ENCODE data around the gene PIM3.

PIM3 gene

DNA sequence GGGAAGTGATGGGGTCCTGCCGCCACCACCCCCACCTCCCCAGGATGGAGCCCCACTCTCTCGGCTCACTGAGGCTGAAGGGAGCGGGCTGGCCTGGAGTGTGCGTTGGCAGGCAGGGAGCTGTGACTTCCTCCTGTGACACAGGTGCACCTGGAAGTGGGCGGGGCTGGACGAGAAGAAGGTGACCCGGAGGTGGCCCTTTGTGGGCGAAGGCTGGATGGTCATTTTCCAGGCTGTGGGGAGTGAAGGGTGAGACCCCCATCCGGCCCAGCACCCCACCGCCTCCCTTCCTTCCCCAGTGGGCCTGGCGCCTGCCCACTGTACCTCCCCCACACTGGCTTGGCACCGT, 36.7 kb downstream of the PIM3 start:
- ChIA-PET CTCF (no interaction called here), POLR2A (no interaction called here)
- DNase-seq (ENCODE audit: extremely low spot score) = no peak
- TF ChIP-seq FOXM1 (IDR thresholded peaks at IDR 0.05; ENCODE audit: borderline replicate concordance) (no peak), ZNF384 (IDR thresholded peaks at IDR 0.05) (no peak), NFRKB (IDR thresholded peaks at IDR 0.05) (no peak), L3MBTL2 (conservative IDR thresholded peaks at IDR 0.05) (no peak), FOXA1 (IDR thresholded peaks at IDR 0.05) (no peak), ELF4 (IDR thresholded peaks at IDR 0.05) (no peak), HDGF (IDR thresholded peaks at IDR 0.05; ENCODE audit: borderline replicate concordance) (no peak), ARNT (IDR thresholded peaks at IDR 0.05) (no peak)

DNA sequence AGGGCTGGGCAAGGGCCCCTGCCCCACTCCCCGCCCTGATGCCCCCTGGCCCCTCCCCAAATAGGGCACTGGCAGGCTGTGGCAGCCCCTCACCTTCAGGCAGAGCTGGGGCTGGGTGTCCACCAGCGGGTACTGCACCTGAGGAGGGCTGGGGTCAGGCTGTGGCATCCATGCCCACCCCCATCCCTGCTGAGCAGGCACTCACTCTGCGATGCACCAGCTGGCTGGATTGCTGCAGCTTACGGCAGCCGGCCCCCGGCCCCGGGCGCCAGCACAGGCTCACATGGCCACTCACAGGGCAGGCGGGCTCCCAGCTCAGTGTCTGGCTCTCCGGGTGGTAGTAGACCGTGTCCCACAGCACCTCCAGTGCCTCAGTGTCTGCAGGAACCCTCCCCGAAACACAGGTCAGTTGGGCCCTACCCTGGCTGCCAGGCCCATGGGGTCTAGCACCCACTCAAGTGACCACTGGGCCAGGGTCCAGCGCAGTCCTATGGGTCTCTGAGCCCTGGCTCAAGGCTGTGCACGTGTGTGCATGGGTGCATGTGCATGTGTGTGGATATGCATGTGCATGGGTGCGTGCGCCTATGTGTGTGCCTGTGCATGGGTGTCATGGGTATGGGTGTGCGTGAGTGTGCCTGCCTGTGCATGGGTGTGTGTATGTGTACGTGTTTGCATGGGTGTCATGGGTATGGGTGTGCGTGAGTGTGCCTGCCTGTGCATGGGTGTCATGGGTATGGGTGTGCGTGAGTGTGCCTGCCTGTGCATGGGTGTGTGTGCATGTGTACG, 37.6 kb downstream of the PIM3 start:
- CTCF ChIA-PET = no interaction called here
- peak; percentile 2 for DNase-seq (ENCODE audit: extremely low spot score)

DNA sequence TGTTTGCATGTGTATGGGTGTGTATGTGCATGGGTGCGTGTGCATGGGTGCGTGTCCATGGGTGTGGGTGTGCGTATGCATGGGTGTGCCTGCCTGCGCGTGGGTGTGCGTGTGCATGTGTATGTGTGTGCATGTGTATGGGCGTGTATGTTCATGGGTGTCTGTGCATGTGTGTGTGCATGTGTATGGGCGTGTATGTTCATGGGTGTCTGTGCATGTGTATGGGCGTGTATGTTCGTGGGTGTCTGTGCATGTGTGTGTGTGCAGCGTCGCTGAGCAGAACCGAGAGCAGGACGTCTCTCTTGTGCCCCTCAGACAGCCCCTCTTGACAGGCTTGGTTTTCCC, 38.1 kb downstream of the PIM3 start:
- no peak for DNase-seq (ENCODE audit: extremely low spot score)
- TF ChIP-seq HDGF (IDR thresholded peaks at IDR 0.05; ENCODE audit: borderline replicate concordance) = no peak
- no peak for TF ChIP-seq BHLHE40 (IDR thresholded peaks at IDR 0.05; ENCODE audit: borderline replicate concordance)
- TF ChIP-seq L3MBTL2 (conservative IDR thresholded peaks at IDR 0.05) = no peak
- TF ChIP-seq FOXA1 (IDR thresholded peaks at IDR 0.05) = no peak
- TF ChIP-seq TARDBP (IDR thresholded peaks at IDR 0.05) = no peak
- TF ChIP-seq ELF4 (IDR thresholded peaks at IDR 0.05) = no peak
- no peak for TF ChIP-seq ARNT (IDR thresholded peaks at IDR 0.05)
- TF ChIP-seq NFRKB (IDR thresholded peaks at IDR 0.05) = no peak
- TF ChIP-seq FOXM1 (IDR thresholded peaks at IDR 0.05; ENCODE audit: borderline replicate concordance) = no peak
- no peak for TF ChIP-seq SUZ12 (IDR thresholded peaks at IDR 0.05)
- TF ChIP-seq SP1 (IDR thresholded peaks at IDR 0.05) = no peak
- no peak for TF ChIP-seq CTBP1 (IDR thresholded peaks at IDR 0.05; ENCODE audit: borderline replicate concordance)
- ChIA-PET POLR2A (no interaction called here), CTCF (no interaction called here)

More for the DNA sequence above, 37.6 kb downstream of the PIM3 start:
- POLR2A ChIA-PET = no interaction called here
- TF ChIP-seq BHLHE40 (IDR thresholded peaks at IDR 0.05; ENCODE audit: borderline replicate concordance) (no peak), LEF1 (IDR thresholded peaks at IDR 0.05; ENCODE audit: borderline replicate concordance) (no peak), FOXA1 (IDR thresholded peaks at IDR 0.05) (no peak), FOXK2 (IDR thresholded peaks at IDR 0.05) (no peak), ARNT (IDR thresholded peaks at IDR 0.05) (no peak), NFRKB (IDR thresholded peaks at IDR 0.05) (no peak)

DNA sequence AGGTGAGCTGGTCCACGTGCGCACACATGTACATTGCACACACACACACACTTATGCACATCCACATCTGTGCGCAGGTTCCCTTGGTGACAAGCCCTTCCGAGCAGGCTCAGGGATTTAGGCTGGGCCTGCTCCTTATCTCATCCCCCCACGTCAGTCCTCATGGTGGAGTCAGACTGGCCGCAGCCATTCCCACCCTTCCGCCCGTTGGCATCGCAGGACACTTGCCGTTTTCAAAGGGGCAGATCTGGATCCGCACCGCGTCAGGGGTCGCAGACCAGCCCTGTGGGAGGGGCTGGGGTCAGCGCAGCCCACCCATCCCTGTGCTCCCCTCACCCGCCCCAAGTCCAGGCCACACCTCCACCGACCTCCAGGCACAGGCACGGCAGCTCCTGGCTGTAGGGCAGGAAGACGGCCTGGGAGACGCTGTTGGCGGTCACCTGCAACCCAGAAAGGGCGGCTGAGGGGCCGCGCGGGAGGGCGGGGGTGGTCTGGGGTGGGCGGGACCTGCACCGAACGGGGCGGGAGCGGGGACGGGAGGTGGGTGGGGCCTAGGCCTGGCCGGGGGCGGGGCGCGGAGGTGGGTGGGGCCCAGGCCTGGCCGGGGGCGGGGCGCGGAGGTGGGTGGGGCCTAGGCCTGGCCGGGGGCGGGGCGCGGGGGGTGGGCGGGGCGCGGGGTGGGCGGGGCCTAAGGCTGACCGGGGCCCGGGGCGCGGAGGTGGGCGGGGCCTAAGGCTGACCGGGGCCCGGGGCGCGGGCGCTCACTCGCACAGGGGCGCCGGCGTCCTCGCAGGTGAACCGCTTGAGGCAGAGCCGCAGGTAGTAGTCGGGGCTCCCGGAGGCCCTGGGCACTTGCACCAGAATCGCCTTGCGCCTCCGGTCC, 38.7 kb downstream of the PIM3 start:
- TF ChIP-seq TARDBP (IDR thresholded peaks at IDR 0.05) (no peak), ARNT (IDR thresholded peaks at IDR 0.05) (no peak), ZNF384 (IDR thresholded peaks at IDR 0.05) (no peak), HDGF (IDR thresholded peaks at IDR 0.05; ENCODE audit: borderline replicate concordance) (no peak), SUZ12 (IDR thresholded peaks at IDR 0.05) (no peak), SP1 (IDR thresholded peaks at IDR 0.05) (no peak), LEF1 (IDR thresholded peaks at IDR 0.05; ENCODE audit: borderline replicate concordance) (no peak), ELF4 (IDR thresholded peaks at IDR 0.05) (no peak), NFRKB (IDR thresholded peaks at IDR 0.05) (no peak), FOXM1 (IDR thresholded peaks at IDR 0.05; ENCODE audit: borderline replicate concordance) (no peak), CTBP1 (IDR thresholded peaks at IDR 0.05; ENCODE audit: borderline replicate concordance) (no peak), BHLHE40 (IDR thresholded peaks at IDR 0.05; ENCODE audit: borderline replicate concordance) (no peak), FOXA1 (IDR thresholded peaks at IDR 0.05) (no peak)
- TF ChIP-seq, protein P1, sequence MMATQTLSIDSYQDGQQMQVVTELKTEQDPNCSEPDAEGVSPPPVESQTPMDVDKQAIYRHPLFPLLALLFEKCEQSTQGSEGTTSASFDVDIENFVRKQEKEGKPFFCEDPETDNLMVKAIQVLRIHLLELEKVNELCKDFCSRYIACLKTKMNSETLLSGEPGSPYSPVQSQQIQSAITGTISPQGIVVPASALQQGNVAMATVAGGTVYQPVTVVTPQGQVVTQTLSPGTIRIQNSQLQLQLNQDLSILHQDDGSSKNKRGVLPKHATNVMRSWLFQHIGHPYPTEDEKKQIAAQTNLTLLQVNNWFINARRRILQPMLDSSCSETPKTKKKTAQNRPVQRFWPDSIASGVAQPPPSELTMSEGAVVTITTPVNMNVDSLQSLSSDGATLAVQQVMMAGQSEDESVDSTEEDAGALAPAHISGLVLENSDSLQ (IDR thresholded peaks at IDR 0.05) = no peak
- ChIA-PET CTCF (no interaction called here), POLR2A (no interaction called here)
- DNase-seq (ENCODE audit: extremely low spot score) = peak; percentile 83

DNA sequence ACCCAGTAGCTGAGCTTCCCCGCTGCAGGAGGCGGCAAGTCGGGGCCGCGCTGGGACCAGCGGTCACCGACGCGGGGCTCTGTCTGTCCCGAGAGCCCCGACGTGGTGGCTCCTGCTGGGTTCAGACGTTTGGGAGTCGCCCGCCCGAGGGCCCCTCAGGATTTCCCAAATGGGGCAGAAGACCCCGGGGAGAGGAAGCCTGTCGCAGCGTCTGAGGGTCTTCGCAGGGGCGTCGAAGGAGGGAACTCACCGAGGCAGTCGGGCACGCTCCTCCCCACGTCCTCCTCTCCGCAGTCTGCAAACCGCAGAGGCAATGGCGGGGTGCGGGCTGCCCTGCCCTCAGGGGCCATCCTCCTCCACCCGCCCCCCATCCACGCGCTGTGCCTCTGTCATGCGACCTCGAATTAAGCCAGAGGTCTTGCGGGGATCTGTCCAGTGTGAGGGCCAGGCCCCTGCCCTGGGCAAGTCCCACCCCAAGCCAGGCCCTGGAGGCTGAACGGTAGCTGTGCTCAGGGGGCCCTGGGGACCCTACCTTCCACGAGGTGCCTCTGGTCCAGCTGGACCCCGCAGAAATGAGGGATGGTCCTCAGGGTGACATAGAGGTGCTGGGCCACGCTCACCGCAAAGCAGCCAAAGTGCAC, 39.5 kb downstream of the PIM3 start:
- peak; percentile 7 for DNase-seq (ENCODE audit: extremely low spot score)
- POLR2A ChIA-PET = no interaction called here
- CTCF ChIA-PET = interaction anchor here (0.6 kb wide), 1 partner anchor 27 kb away, joined by 3 read pairs; no protein-coding TSS in a partner anchor
- TF ChIP-seq NFRKB (IDR thresholded peaks at IDR 0.05) = no peak
- TF ChIP-seq BHLHE40 (IDR thresholded peaks at IDR 0.05; ENCODE audit: borderline replicate concordance) = no peak
- no peak for TF ChIP-seq FOXM1 (IDR thresholded peaks at IDR 0.05; ENCODE audit: borderline replicate concordance)
- no peak for TF ChIP-seq HDGF (IDR thresholded peaks at IDR 0.05; ENCODE audit: borderline replicate concordance)
- no peak for TF ChIP-seq ZNF384 (IDR thresholded peaks at IDR 0.05)
- no peak for TF ChIP-seq SUZ12 (IDR thresholded peaks at IDR 0.05)
- no peak for TF ChIP-seq FOXA1 (IDR thresholded peaks at IDR 0.05)
- TF ChIP-seq ELF4 (IDR thresholded peaks at IDR 0.05) = no peak

DNA sequence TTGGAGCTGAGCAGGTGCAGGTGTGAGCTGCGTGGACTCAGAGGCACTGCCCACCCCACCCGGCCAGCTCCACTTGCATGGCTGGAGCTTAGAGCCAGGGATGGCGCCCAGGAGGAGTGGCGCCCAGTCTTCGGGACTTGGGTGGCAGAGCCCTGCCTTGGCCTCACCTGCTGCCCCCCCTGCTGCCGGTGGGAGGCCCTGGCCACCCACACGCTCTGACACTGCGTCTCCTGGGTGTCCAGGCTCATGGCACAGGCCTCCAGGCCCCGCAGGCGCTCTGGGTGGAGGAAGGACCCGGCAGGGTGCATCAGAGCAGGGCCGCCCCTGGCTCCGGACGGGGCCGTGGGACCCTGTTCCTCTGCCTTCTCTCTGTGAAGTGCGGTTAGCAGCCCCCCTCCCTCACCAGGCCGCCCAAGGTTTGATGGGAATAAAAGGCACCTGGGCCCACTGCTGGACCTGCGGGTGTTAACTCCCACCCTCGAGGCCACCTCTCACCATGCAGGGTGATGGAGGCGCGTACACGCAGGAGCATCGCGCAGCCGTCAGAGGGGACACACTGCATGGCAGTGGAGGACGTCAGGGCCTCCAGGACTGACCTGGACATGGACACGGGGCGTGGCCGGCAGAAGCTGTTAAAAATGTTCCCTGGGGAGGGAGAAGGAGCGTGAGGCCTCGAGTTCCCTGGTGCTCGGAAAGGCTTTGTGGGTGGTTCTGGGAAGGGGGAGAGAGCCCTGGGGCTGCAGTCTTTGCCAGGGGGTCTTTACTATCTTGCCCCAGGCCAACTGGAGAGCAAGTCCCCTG, 40.2 kb downstream of the PIM3 start:
- peak; percentile 6 for DNase-seq (ENCODE audit: extremely low spot score)
- CTCF ChIA-PET = interaction anchor here (0.6 kb wide), 1 partner anchor 26 kb away, joined by 3 read pairs; no protein-coding TSS in a partner anchor
- TF ChIP-seq SP1 (IDR thresholded peaks at IDR 0.05) (no peak), FOXK2 (IDR thresholded peaks at IDR 0.05) (no peak), FOXA1 (IDR thresholded peaks at IDR 0.05) (no peak), TARDBP (IDR thresholded peaks at IDR 0.05) (no peak), CTBP1 (IDR thresholded peaks at IDR 0.05; ENCODE audit: borderline replicate concordance) (no peak), L3MBTL2 (conservative IDR thresholded peaks at IDR 0.05) (no peak), BHLHE40 (IDR thresholded peaks at IDR 0.05; ENCODE audit: borderline replicate concordance) (no peak), NFRKB (IDR thresholded peaks at IDR 0.05) (no peak), HDGF (IDR thresholded peaks at IDR 0.05; ENCODE audit: borderline replicate concordance) (no peak), FOXM1 (IDR thresholded peaks at IDR 0.05; ENCODE audit: borderline replicate concordance) (no peak), ARNT (IDR thresholded peaks at IDR 0.05) (no peak)
- TF ChIP-seq, protein P1 (IDR thresholded peaks at IDR 0.05) = no peak
- POLR2A ChIA-PET = no interaction called here

All from HEK293T (cell line).